NCI-H748 (cell line): ENCODE data around the gene ACAD9.
"Not testable (repeated sequence)": the region's sequence is repeated elsewhere in the genome, so short reads cannot be mapped to it uniquely, and the experiment has no call there.

ENCODE experiments used
- DNase-seq: peaks from one replicate; lab custom pipeline; 2025; ENCODE audit not compliant: unreplicated experiment; lab: John Stamatoyannopoulos, UW

The ACAD9 gene

GRCh38 chr3:128889139-128889894, 9.9 kb downstream of the ACAD9 start:
- DNase-seq, result no peak

GRCh38 chr3:128895843-128896697, 16.6 kb downstream of the ACAD9 start:
- DNase-seq, result no peak

GRCh38 chr3:128902426-128902825, 23.0 kb downstream of the ACAD9 start:
- no peak for DNase-seq

- DNase-seq, result no peak
Measured at GRCh38 chr3:128903501-128903900, 24.1 kb downstream of the ACAD9 start.

- DNase-seq, result no peak
Measured at GRCh38 chr3:128906031-128906803, 26.8 kb downstream of the ACAD9 start.

GRCh38 chr3:128906804-128907525, 27.5 kb downstream of the ACAD9 start:
- DNase-seq, result no peak

- DNase-seq, result no peak
Measured at GRCh38 chr3:128907706-128908445, 28.5 kb downstream of the ACAD9 start.

- DNase-seq, result no peak
Measured at GRCh38 chr3:128908951-128909350, 29.5 kb downstream of the ACAD9 start.

GRCh38 chr3:128910006-128910405, 30.6 kb downstream of the ACAD9 start:
- DNase-seq, result no peak

- DNase-seq, result no peak
Measured at GRCh38 chr3:128911911-128912310, 32.5 kb downstream of the ACAD9 start.

GRCh38 chr3:128914966-128915645, 35.7 kb downstream of the ACAD9 start:
- no peak for DNase-seq

GRCh38 chr3:128917291-128917690, 37.9 kb downstream of the ACAD9 start:
- DNase-seq, result no peak

- no peak for DNase-seq
Measured at GRCh38 chr3:128919988-128920387, 40.6 kb downstream of the ACAD9 start.

- DNase-seq, result no peak
Measured at GRCh38 chr3:128922804-128923459, 43.5 kb downstream of the ACAD9 start.

- no peak for DNase-seq
Measured at GRCh38 chr3:128923576-128923975, 44.2 kb downstream of the ACAD9 start.

GRCh38 chr3:128923986-128924385, 44.6 kb downstream of the ACAD9 start:
- not testable (repeated sequence) for DNase-seq

- no peak for DNase-seq
Measured at GRCh38 chr3:128929364-128929763, 49.9 kb downstream of the ACAD9 start.

GRCh38 chr3:128931046-128931445, 51.6 kb downstream of the ACAD9 start:
- no peak for DNase-seq
